Neural cell (in vitro differentiated cells): Measurements from ENCODE around the gene AKAP10. TPM values are rescaled to one million over a fixed set of nuclear protein-coding genes. Genes with fewer than 3 reads are reported as not detected.

Source experiments
- H2AFZ ChIP-seq: fragments of 200-600, 300-800 bp; sonication (generic), shearing (Covaris generic); 2 replicates; pipeline ENCODE4 v1.6.0; 2014; ENCODE audit warnings: low read depth, mild to moderate bottlenecking, antibody characterized with exemption, low read length, moderate library complexity
- H3F3A ChIP-seq: fragments of 200-600 bp; shearing (Covaris generic); 2 replicates; pipeline ENCODE4 v1.6.1; 2016; ENCODE audit warnings: mild to moderate bottlenecking, moderate library complexity, mixed read lengths, antibody characterized with exemption, low read length; ENCODE audit not compliant: insufficient read depth, poor library complexity, severe bottlenecking
- H3K27ac ChIP-seq: fragments of 200-600, 300-800 bp; sonication (generic), shearing (Covaris generic); 2 replicates; pipeline ENCODE4 v1.5.1; 2014; ENCODE audit warnings: mild to moderate bottlenecking, low read length, moderate library complexity
- H3K27me3 ChIP-seq: fragments of 300-800, 200-600 bp; sonication (generic), shearing (Covaris generic); 2 replicates; pipeline ENCODE4 v1.6.0; 2014; ENCODE audit warnings: mild to moderate bottlenecking, low read depth, low read length, moderate library complexity; ENCODE audit not compliant: insufficient read depth
- H3K36me3 ChIP-seq: fragments of 300-800, 200-600 bp; sonication (generic), shearing (Covaris generic); 2 replicates; pipeline ENCODE4 v1.5.1; 2014; ENCODE audit warnings: mild to moderate bottlenecking, antibody characterized with exemption, low read length, moderate library complexity; ENCODE audit not compliant: insufficient read depth
- H3K4me2 ChIP-seq: fragments of 300-800, 200-600 bp; sonication (generic), shearing (Covaris generic); 2 replicates; pipeline ENCODE4 v1.6.0; 2014; ENCODE audit warnings: mild to moderate bottlenecking, low read length
- H3K4me3 ChIP-seq: fragments of 300-800, 200-600 bp; sonication (generic), shearing (Covaris generic); 2 replicates; pipeline ENCODE4 v1.5.1; 2014; ENCODE audit warnings: mild to moderate bottlenecking, low read length, moderate library complexity
- H3K79me2 ChIP-seq: fragments of 200-600 bp; shearing (Covaris generic); replicated peaks from 2 replicates; pipeline ENCODE4 v1.6.0; 2014; ENCODE audit warnings: mild to moderate bottlenecking, low read length, moderate library complexity; ENCODE audit not compliant: insufficient read depth
- H3K9ac ChIP-seq: fragments of 300-800, 200-600 bp; sonication (generic), shearing (Covaris generic); 2 replicates; pipeline ENCODE4 v1.6.1; 2016; ENCODE audit warnings: mild to moderate bottlenecking, low read length, mixed read lengths
- H3K9me2 ChIP-seq: fragments of 200-600 bp; shearing (Covaris generic); 2 replicates; pipeline ENCODE4 v1.6.1; 2016; ENCODE audit warnings: mild to moderate bottlenecking, low read length, mixed read lengths; ENCODE audit not compliant: insufficient read depth
- H3K9me3 ChIP-seq: fragments of 200-600, 300-800 bp; sonication (generic), shearing (Covaris generic); 2 replicates; pipeline ENCODE4 v1.6.1; 2016; ENCODE audit warnings: mild to moderate bottlenecking, mixed run types, low read length, moderate library complexity, mixed read lengths
- H4K20me1 ChIP-seq: fragments of 200-600 bp; shearing (Covaris generic); 2 replicates; pipeline ENCODE4 v1.6.1; 2016; ENCODE audit warnings: mild to moderate bottlenecking, mixed run types; ENCODE audit not compliant: insufficient read depth
- CTCF ChIP-seq: fragments of 450-650 bp; IDR thresholded peaks from 2 replicates; pipeline ENCODE4 v1.5.1; 2014; ENCODE audit warnings: antibody characterized with exemption, mild to moderate bottlenecking, moderate library complexity; ENCODE audit not compliant: poor library complexity, severe bottlenecking
- EP300 ChIP-seq: fragments of 450-650 bp; conservative IDR thresholded peaks from 2 replicates; pipeline ENCODE4 v1.6.1; 2014; ENCODE audit warnings: antibody characterized with exemption, mild to moderate bottlenecking, moderate library complexity; ENCODE audit not compliant: poor library complexity, severe bottlenecking
- EZH2 ChIP-seq: fragments of 200-600, 300-800 bp; shearing (Covaris generic), sonication (generic); IDR thresholded peaks from 2 replicates; pipeline ENCODE4 v1.6.1; 2014; ENCODE audit warnings: antibody characterized with exemption, low read length, borderline replicate concordance, mild to moderate bottlenecking; ENCODE audit not compliant: insufficient read depth, poor library complexity, severe bottlenecking
- MXI1 ChIP-seq: fragments of 450-650 bp; conservative IDR thresholded peaks from 2 replicates; pipeline ENCODE4 v1.6.1; 2014; ENCODE audit warnings: antibody characterized with exemption, mild to moderate bottlenecking; ENCODE audit not compliant: poor library complexity, severe bottlenecking
- POLR2AphosphoS5 ChIP-seq: IDR thresholded peaks from 2 replicates; pipeline ENCODE4 v1.6.1; 2012
- RAD21 ChIP-seq: fragments of 450-650 bp; conservative IDR thresholded peaks from 2 replicates; pipeline ENCODE4 v1.6.1; 2014; ENCODE audit warnings: antibody characterized with exemption, mild to moderate bottlenecking, moderate library complexity
- SMC3 ChIP-seq: fragments of 450-650 bp; conservative IDR thresholded peaks from 2 replicates; pipeline ENCODE4 v1.6.1; 2014; ENCODE audit warnings: antibody characterized with exemption, mild to moderate bottlenecking, moderate library complexity; ENCODE audit not compliant: poor library complexity
- TAF1 ChIP-seq: IDR thresholded peaks from 2 replicates; pipeline ENCODE4 v1.6.1; 2012; ENCODE audit warnings: low read depth
- polyA plus RNA-seq: library from polyadenylated mRNA; depleted of rRNA; stranded (reverse); fragments of >200 nt; gene quantifications from 2 replicates; pipeline ENCODE4 v1.2.3, GENCODE V29; 2014
- TF ChIP-seq, protein P1 (sequence below): IDR thresholded peaks from 2 replicates; pipeline ENCODE4 v1.6.1; 2012; ENCODE audit warnings: borderline replicate concordance

The AKAP10 gene
- polyA plus RNA-seq, 1 donor from 2014 or later: 27.3 TPM

DNA sequence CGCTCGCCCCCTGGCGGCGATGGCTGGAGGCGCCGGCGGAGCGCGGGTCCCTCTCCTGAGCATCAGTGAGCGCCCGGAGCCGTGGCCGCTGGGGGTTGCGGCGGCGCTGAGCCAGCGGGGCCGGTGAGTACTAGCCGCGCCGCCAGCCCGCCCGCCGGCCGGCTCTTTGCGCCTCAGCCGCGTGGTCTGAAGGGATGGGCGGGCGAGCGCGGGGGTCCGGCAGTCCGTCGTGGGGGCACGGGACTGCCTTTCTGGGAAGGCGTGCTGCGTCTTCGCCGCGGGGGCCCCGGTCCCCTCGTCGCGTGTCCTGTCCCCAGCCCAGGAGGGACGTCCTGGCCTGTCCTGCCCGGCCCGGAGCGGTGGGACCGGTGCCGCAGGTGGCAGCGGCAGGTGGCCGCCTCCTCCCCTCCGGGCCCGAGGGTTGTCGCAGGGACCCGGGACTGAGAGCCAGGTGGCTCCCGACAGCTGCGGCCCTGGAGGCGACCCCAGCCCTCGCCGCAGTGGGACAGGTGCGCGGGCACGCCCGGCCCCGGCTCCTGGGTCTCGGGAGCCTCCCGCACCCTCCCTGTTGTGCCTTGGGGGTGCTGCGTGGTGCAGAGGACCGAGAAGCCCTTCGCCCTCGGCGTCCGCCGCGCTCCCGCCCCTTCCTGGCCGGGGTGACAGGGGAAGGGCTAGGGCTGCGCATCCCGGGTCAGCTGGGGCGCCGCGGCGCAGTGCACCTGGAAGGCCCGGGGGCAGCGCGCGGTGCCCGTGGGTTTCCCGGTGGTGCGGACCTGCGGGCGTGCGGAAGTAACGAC lies 31.9 kb upstream of the AKAP10 start, which contains the start of gene SPECC1:
Gene SPECC1, plus strand, starts transcription at position 58 of the 797 bp plus-strand sequence. CDS start 87,293 bp downstream, outside the sequence.
- no peaks in the 10 kb centered on the region for H4K20me1 ChIP-seq
- no peak within 1 kb of the TSS for H3K27ac ChIP-seq
- peak within 1 kb of the TSS; percentile 57 for H3K9ac ChIP-seq
- no peaks in the 10 kb centered on the region for H3K79me2 ChIP-seq
- TF ChIP-seq EZH2 (no peak), CTCF (peak; percentile 99), TAF1 (peak; percentile 20), EP300 (no peak), MXI1 (peak; percentile 72), SMC3 (peak; percentile 67), RAD21 (peak; percentile 51), POLR2AphosphoS5 (peak; percentile 26)
- TF ChIP-seq, protein P1, sequence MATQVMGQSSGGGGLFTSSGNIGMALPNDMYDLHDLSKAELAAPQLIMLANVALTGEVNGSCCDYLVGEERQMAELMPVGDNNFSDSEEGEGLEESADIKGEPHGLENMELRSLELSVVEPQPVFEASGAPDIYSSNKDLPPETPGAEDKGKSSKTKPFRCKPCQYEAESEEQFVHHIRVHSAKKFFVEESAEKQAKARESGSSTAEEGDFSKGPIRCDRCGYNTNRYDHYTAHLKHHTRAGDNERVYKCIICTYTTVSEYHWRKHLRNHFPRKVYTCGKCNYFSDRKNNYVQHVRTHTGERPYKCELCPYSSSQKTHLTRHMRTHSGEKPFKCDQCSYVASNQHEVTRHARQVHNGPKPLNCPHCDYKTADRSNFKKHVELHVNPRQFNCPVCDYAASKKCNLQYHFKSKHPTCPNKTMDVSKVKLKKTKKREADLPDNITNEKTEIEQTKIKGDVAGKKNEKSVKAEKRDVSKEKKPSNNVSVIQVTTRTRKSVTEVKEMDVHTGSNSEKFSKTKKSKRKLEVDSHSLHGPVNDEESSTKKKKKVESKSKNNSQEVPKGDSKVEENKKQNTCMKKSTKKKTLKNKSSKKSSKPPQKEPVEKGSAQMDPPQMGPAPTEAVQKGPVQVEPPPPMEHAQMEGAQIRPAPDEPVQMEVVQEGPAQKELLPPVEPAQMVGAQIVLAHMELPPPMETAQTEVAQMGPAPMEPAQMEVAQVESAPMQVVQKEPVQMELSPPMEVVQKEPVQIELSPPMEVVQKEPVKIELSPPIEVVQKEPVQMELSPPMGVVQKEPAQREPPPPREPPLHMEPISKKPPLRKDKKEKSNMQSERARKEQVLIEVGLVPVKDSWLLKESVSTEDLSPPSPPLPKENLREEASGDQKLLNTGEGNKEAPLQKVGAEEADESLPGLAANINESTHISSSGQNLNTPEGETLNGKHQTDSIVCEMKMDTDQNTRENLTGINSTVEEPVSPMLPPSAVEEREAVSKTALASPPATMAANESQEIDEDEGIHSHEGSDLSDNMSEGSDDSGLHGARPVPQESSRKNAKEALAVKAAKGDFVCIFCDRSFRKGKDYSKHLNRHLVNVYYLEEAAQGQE: no peak
- peak within 1 kb of the TSS; percentile 82 for H3K4me3 ChIP-seq
- H3K4me2 ChIP-seq: peak within 1 kb of the TSS; percentile 69
- no peaks in the 10 kb centered on the region for H3F3A ChIP-seq
- H3K9me2 ChIP-seq: no peaks in the 10 kb centered on the region
- peaks cover 29% of the 10 kb centered on the region for H3K27me3 ChIP-seq
- no peaks in the 10 kb centered on the region for H3K36me3 ChIP-seq
- peak within 1 kb of the TSS; percentile 65 for H2AFZ ChIP-seq
- H3K9me3 ChIP-seq: no peaks in the 10 kb centered on the region

DNA sequence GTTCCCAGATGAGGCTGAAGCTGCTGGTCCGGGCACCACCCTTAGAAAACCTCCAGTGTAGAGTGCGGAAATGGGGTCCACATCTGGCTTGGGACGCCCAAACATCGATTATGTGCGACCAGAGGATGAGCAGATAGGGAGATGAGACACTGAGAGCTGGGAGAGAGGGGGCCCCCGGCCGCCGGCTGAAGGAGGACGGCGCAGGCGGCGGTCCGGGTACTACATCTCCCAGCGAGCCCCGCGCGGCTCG lies 31.3 kb upstream of the AKAP10 start:
- no peaks in the 10 kb centered on the region for H4K20me1 ChIP-seq
- H3K9me2 ChIP-seq: no peaks in the 10 kb centered on the region
- H3K27ac ChIP-seq: no peak overlapping the region
- peak overlapping the region; percentile 82 for H3K4me3 ChIP-seq
- H3K9me3 ChIP-seq: no peaks in the 10 kb centered on the region
- H3K27me3 ChIP-seq: peaks cover 29% of the 10 kb centered on the region
- peak overlapping the region; percentile 57 for H3K9ac ChIP-seq
- TF ChIP-seq POLR2AphosphoS5: no peak
- peak; percentile 27 for TF ChIP-seq TAF1
- H3K4me2 ChIP-seq: peak overlapping the region; percentile 69
- no peaks in the 10 kb centered on the region for H3K36me3 ChIP-seq
- no peaks in the 10 kb centered on the region for H3F3A ChIP-seq
- no peaks in the 10 kb centered on the region for H3K79me2 ChIP-seq
- H2AFZ ChIP-seq: peak overlapping the region; percentile 65
